Panc1 (cell line): ENCODE data around the gene SAMHD1. TPM values are rescaled to one million over a fixed set of nuclear protein-coding genes. Genes with fewer than 3 reads are reported as not detected.

ENCODE experiments used
- ATAC-seq: fragments of 200-7000 bp; cut with Tn5 transposase; 2 replicates; pipeline ENCODE4 v1.9.1; 2020; ENCODE audit warnings: mild to moderate bottlenecking, moderate library complexity
- BruUV-seq: library from RNA; stranded (reverse); fragments of 400-500 nt; replicated peaks from 2 replicates; lab custom pipeline; 2021; lab: Mats Ljungman, UMichigan
- CTCF ChIA-PET: fragments of 300-600 bp; sonication (Branson Sonifier 250); formaldehyde crosslinking; loops from one replicate; lab custom pipeline; 2022; ENCODE audit warnings: antibody characterized with exemption; lab: Charles Lee
- POLR2A ChIA-PET: fragments of 300-600 bp; sonication (Branson Sonifier 250); formaldehyde crosslinking; loops from one replicate; lab custom pipeline; 2022; ENCODE audit warnings: antibody characterized with exemption; lab: Charles Lee
- DNase-seq: peaks from one replicate; pipeline ENCODE4 v3.0.0-alpha.2; 2010; ENCODE audit warnings: low read depth, low spot score
- H3K27ac ChIP-seq: 2 replicates; pipeline ENCODE4 v1.5.1; 2011; ENCODE audit warnings: mild to moderate bottlenecking, low read length, inconsistent platforms
- H3K27me3 ChIP-seq: fragments of 200-500 bp; sonication (Bioruptor generic); 2 replicates; pipeline ENCODE4 v1.6.0; 2014; ENCODE audit warnings: low read length, inconsistent platforms; ENCODE audit not compliant: control insufficient read depth, insufficient read depth
- H3K36me3 ChIP-seq: fragments of 200-500 bp; sonication (Bioruptor generic); 2 replicates; pipeline ENCODE4 v1.5.1; 2014; ENCODE audit warnings: inconsistent platforms, mild to moderate bottlenecking, low read length, moderate library complexity; ENCODE audit not compliant: control insufficient read depth, insufficient read depth
- H3K4me1 ChIP-seq: 2 replicates; pipeline ENCODE4 v1.5.1; 2011; ENCODE audit warnings: inconsistent platforms, mild to moderate bottlenecking, low read length, moderate library complexity; ENCODE audit not compliant: control insufficient read depth, insufficient read depth
- H3K4me3 ChIP-seq, 2 experiments: 2 replicates each; pipeline ENCODE4 v1.5.1; 2011 to 2012; ENCODE audit warnings: low read depth in 2 of 2, low read length in 2 of 2, mild to moderate bottlenecking in 2 of 2, inconsistent platforms in 1 of 2, moderate library complexity in 1 of 2
- H3K9me3 ChIP-seq: fragments of 200-500 bp; sonication (Bioruptor generic); 2 replicates; pipeline ENCODE4 v1.5.1; 2014; ENCODE audit warnings: low read depth, mild to moderate bottlenecking, inconsistent platforms, low read length, moderate library complexity; ENCODE audit not compliant: control insufficient read depth, insufficient read depth
- CTCF ChIP-seq: fragments of 450-650 bp; IDR thresholded peaks from 2 replicates; pipeline ENCODE4 v1.5.1; 2017; ENCODE audit warnings: mild to moderate bottlenecking
- POLR2AphosphoS5 ChIP-seq: IDR thresholded peaks from 2 replicates; pipeline ENCODE4 v1.6.1; 2012; ENCODE audit warnings: mild to moderate bottlenecking, low read depth, low read length, moderate library complexity
- REST ChIP-seq, 2 experiments: IDR thresholded peaks; 2 replicates each; pipeline ENCODE4 v1.6.1; 2011 to 2012; ENCODE audit warnings: low read depth in 2 of 2, control low read depth in 1 of 2, low read length in 1 of 2, mild to moderate bottlenecking in 1 of 2, moderate library complexity in 1 of 2; ENCODE audit not compliant: insufficient read depth in 1 of 2
- SIN3A ChIP-seq: IDR thresholded peaks from 2 replicates; pipeline ENCODE4 v1.6.1; 2012; ENCODE audit warnings: low read depth, mild to moderate bottlenecking, low read length, moderate library complexity, borderline replicate concordance; ENCODE audit not compliant: insufficient read depth
- TCF7L2 ChIP-seq: IDR thresholded peaks from 2 replicates; pipeline ENCODE4 v1.6.1; 2011; ENCODE audit warnings: mild to moderate bottlenecking, low read depth, low read length, inconsistent platforms
- in situ Hi-C: cut with HindIII; loops from 2 replicates; pipeline ENCODE4 v1.10.0; 2016; ENCODE audit warnings: low sequenced_read_pairs, low pct_unique_long_range_greater_than_20kb
- intact Hi-C: fragments of 100-400 bp; cut with micrococcal nuclease; formaldehyde crosslinking; loops from one replicate; pipeline ENCODE4 v1.10.0; 2022; ENCODE audit not compliant: unreplicated experiment
- total RNA-seq: library from RNA; stranded (reverse); gene quantifications from one replicate; pipeline ENCODE4 v1.2.1, GENCODE V29; 2021; ENCODE audit not compliant: unreplicated experiment

Gene SAMHD1
- total RNA-seq, 1 experiment from 2014 or later: 16.8 TPM

- Histone ChIP-seq H3K27ac (peak overlapping the region; percentile 94), H3K27me3 (no peaks in the 10 kb centered on the region), H3K36me3 (no peaks in the 10 kb centered on the region), H3K4me1 (peaks cover 33% of the 10 kb centered on the region), H3K4me3 (peak overlapping the region; percentile 64 to 68), H3K9me3 (no peaks in the 10 kb centered on the region)
- TF ChIP-seq SIN3A (no peak), TCF7L2 (no peak)
- in situ Hi-C loops (no loop called here), intact Hi-C loops (no loop called here)
- POLR2A ChIA-PET: no interaction called here
- DNase-seq (no peak), ATAC-seq (no peak; the same call in 1 of the 2 replicates)
- CTCF ChIA-PET: interaction anchor here (0.7 to 2.4 kb wide), 2 partner anchors 26 to 53 kb away, joined by 3 to 7 read pairs; no protein-coding TSS in a partner anchor
- BruUV-seq: no TSS peak
Measured at GRCh38 chr20:36861625-36861874, 90.0 kb downstream of the SAMHD1 start.

GRCh38 chr20:36860811-36861624 lies 90.5 kb downstream of the SAMHD1 start:
- DNase-seq (no peak), ATAC-seq (no peak)
- Histone ChIP-seq H3K27me3 (no peaks in the 10 kb centered on the region), H3K4me3 (peak overlapping the region; percentile 64 to 68), H3K27ac (peak overlapping the region; percentile 94), H3K36me3 (no peaks in the 10 kb centered on the region), H3K9me3 (no peaks in the 10 kb centered on the region), H3K4me1 (peaks cover 38% of the 10 kb centered on the region)
- in situ Hi-C loops: no loop called here
- TF ChIP-seq POLR2AphosphoS5 (no peak), CTCF (no peak), SIN3A (no peak), REST (IDR thresholded peaks at IDR 0.05; ENCODE audit: insufficient read depth in 1 of 2, low read depth in 2 of 2, low read length in 1 of 2) (no peak), TCF7L2 (no peak)
- intact Hi-C loops: no loop called here
- POLR2A ChIA-PET: no interaction called here
- BruUV-seq: no TSS peak
- CTCF ChIA-PET: interaction anchor here (0.7 kb wide), 1 partner anchor 25 kb away, joined by 3 read pairs; no protein-coding TSS in a partner anchor

- no peaks in the 10 kb centered on the region for H3K9me3 ChIP-seq
- ATAC-seq (no peak), DNase-seq (no peak)
- ChIA-PET CTCF (no interaction called here), POLR2A (interaction anchor here (0.6 kb wide), 1 partner anchor 65 kb away, joined by 4 read pairs; no protein-coding TSS in a partner anchor)
- H3K4me1 ChIP-seq: peaks cover 45% of the 10 kb centered on the region
- in situ Hi-C loops (no loop called here), intact Hi-C loops (no loop called here)
- no peak for TF ChIP-seq POLR2AphosphoS5
- no peak for TF ChIP-seq CTCF
- no peak for TF ChIP-seq SIN3A
- TF ChIP-seq REST (IDR thresholded peaks at IDR 0.05; ENCODE audit: insufficient read depth in 1 of 2, low read depth in 2 of 2, low read length in 1 of 2): no peak
- no peak for TF ChIP-seq TCF7L2
- peak overlapping the region; percentile 94 for H3K27ac ChIP-seq
- no TSS peak for BruUV-seq
- no peak overlapping the region; a peak in 1 of 4 replicates for H3K4me3 ChIP-seq
- no peaks in the 10 kb centered on the region for H3K27me3 ChIP-seq
- no peaks in the 10 kb centered on the region for H3K36me3 ChIP-seq
Measured at GRCh38 chr20:36860339-36860738, 91.2 kb downstream of the SAMHD1 start.
